Stimulated activated CD8-positive, alpha-beta memory T cell treated with anti-CD3 and anti-CD28 coated beads, Interleukin-7, amount 100 ng/mL, for 1 hour (primary cell): Measurements from ENCODE around the gene RAI1.

ENCODE experiments used
- DNase-seq, 2 donors: peaks; one replicate each; pipeline ENCODE4 v3.0.0-alpha.2; 2020; ENCODE audit warnings: low read depth in 2 of 2

Gene RAI1

DNA sequence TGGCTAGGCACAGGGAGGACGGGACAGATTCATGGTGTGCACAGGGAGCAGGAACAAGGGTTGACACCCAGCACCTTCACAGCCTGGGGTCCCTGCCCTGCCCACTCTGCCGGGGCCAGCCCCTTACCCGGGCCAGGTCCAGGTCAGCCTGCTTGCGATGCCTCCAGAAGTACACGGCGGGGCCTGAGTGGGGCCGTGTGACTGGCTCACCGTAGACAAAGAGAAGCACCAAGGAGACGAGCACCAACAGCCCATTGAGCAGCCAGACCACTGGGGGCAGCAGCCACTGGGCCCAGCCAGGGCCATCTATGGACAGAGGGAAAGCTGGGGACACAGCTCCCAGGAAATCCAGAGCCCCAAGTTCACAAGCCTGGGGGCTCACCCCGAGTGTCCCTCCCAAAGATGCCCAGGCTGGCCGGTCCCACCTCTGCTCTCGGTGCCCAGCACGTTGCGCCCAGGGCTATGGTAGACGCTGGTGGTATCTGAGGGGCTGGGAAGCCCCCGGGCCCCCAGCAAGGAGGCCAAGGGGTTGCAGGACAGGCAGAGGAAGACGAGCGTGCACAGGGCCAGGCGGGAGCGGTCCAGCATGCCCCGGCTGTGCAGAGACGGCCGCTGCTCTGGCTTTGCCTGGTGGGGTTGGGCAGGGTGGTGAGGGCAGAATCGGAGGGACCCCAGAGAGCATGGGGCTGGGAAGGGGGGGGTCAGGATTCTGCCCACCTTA, 135.7 kb downstream of the RAI1 start:
- DNase-seq, result no peak

DNA sequence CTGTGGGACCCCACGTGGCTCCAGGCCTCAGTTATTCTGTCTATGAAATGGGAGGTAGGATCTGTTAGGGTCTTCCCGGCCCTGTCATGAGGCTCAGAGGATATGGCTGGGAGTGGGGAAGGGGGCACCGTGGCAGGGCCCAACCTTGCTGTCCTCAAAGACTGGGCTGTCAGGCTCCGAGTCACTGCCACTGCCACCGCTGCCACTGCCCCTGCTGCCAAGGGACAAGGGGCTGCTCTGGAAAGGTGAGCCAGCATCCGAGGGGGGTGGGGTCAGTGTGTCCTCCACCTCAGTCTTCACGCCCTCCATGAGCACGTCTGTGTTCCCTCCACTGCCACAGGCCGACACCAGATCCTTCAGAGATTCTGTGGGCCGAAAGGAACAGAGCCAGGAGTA, 136.3 kb downstream of the RAI1 start:
- no peak for DNase-seq

DNA sequence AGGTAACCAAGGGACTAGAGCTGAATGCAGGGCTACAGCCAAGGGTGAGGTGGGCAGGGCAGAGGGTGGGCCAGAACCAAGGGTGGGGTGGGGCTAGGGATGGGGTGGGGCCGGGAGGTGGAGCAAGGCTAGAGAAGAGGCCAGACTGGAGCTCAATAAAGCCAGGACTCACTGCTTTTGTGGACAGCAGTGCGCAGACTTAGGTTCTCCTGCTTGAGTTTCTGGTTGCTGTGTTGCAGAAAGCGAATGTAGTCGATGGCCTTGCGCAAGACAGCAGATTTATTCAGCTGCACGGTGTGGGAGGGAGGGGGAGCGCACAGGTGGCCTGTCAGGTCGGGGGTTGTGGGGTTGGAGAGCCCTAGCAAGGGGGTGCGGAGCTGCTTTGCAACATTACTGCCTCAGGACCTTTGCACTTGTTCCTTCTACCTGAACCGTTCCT, 136.8 kb downstream of the RAI1 start:
- no peak for DNase-seq

DNA sequence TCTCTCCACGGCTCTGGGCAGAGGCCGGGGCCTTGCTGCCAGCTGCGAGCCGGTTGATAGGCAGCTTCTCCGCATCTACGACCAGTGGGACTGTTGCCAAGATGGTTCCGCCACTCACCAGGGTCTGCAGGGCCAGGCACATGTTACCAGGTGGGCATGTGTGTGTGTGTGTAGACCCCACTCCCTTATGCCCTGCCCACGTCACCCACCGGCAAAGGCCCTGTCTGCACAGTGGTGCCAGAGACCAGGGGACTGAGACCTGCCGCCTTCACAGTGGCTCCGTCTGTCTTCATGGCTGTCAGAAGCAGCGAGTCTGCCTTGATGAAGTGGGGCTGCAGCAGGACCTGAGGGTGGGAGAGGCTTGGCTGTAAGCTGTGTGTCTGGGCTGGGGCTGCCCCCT, 137.9 kb downstream of the RAI1 start:
- no peak for DNase-seq

DNA sequence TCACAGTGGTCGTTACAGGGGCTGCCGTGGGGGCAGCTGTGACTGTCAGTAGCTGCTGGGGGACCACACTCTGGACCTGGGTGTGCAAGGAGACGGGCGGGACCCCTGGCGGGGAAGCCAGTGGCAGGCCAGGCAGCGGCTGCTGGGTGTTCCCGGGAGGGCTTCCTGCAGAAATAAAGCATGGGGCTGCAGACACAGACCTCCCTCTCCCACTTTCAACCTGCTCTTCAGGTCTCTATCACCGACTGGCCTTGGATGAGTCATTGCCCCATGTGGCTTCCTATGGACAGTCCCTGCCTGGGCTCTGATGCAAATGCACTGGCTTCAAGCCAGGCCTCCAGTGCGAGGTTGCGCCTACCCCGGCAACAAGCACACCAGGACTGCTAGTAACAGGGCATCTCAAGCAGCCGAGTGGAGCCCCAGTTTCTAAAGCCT, 138.3 kb downstream of the RAI1 start:
- no peak for DNase-seq

DNA sequence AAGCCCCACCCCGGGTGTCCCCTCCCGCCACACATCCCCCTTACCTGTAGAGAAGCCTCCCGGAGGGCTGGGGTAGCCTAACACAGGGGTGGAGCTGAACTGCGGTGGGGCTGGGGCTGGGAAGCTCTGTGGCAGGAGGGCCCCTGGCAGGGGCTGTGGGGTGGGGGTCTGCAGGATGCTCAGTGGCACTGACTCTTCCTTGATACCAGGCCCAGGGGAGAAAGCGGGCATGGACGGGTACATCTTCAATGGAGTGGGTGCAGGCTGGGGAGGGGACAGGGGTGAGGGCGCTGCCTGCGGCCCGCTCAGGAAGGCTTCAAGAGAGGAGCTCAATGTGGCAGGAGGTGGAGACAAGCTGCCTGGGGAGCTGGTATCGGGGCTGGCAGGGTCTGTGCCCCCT, 138.8 kb downstream of the RAI1 start:
- DNase-seq, result no peak

DNA sequence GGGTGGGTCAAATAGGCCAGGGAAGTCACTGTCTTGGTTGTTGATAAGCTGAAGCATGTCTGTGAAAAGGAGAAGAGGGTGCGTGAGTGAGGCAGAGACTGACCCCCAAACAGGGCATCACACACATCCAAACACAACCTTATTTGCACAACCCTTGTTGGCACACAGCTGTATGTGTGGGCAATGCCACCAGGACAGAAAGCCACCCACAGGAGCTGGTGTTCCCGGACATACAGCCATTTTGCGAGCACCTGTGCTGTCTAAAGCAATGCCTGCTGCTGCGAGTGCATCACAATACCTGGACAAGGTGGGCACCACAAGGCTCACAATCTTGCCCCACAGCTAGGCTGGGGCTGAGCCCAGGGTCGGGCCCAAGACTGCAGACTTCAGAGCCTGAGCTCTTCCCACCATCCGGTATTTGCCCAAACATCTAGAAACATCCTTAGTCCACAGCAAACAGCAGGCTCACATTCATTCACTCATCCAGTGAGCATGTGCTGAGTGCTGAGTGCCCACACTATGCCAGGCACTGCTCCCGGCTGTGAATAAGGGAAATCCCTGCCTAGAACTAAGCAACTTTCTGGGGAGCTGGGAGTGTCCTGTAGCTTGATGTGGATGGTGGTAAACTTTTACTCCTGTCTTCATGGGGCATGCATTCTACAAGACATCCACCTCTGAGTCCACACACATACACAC, 139.4 kb downstream of the RAI1 start:
- no peak for DNase-seq

DNA sequence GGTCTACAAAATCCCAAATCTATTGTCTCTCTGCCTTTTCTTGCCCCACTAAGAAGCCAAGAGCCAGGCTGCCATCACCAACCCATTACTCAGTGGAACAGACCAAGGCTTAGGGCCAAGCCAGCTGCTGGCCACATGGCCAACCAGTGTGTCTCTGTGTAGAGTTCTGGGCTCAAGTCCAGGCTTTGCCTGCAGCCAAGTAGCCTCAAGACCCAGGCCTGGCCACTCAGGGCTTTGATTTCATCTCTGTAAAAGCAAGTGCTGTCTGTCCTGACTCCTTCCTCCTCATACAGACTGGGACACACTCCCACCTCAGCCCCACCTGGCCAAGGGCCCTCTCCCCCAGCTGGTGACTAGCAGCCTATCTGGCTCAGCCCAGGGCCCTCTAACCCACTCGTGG, 140.9 kb downstream of the RAI1 start:
- no peak for DNase-seq

DNA sequence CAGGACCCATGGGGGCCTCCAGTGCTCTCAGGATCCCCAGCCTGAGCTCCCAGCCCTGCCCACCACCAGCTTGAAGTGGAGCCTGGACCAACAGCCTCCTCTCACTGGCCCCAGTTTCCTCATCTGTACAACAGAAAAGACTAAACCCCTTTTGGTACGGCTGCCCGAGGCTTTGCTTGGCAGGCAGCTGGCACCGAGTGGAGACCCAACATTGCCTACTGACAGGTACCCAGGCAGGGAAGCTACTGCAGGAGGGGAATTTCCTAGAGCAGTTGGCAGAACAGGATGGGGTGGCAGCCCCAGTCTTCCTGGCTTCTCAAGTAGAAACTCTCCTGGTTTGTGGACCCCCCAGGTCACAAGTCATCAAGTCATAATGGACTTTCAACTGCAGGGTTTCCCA, 141.4 kb downstream of the RAI1 start:
- DNase-seq, result no peak

DNA sequence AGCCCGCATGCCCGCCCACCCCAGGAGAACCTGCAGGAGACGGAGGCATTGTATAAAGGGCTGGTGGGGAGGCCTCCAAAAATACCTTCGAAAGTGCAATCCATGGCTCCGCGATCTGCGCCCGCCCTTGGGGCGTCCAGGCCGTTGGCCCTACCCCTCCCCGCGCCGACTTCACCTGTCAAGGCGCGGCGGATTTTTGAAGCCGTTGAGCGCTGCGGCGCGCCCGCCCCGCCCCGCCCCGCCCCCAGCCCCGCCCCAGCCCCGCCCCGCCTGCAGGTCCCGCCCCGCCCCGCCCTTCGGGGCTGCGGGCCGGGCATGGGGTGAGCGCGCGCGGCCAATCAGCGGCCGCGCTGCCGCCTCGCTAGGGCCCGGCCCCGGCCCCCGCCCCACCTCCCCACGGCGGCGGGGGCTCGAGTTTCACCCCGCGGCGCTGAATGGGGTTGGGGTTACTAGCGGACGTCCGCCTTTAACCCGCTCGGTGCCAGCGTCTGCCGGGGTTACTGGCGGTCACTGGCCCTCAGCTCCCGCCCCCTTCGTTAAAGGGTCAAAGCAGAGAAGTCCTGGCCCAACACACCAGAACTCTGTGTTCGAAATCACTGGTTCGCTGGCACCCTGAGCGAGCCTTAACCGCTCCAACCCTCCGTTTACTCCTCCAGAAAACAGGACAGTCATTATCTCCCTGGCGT, 142.3 kb downstream of the RAI1 start:
- DNase-seq, result peak; percentile 40 to 43

DNA sequence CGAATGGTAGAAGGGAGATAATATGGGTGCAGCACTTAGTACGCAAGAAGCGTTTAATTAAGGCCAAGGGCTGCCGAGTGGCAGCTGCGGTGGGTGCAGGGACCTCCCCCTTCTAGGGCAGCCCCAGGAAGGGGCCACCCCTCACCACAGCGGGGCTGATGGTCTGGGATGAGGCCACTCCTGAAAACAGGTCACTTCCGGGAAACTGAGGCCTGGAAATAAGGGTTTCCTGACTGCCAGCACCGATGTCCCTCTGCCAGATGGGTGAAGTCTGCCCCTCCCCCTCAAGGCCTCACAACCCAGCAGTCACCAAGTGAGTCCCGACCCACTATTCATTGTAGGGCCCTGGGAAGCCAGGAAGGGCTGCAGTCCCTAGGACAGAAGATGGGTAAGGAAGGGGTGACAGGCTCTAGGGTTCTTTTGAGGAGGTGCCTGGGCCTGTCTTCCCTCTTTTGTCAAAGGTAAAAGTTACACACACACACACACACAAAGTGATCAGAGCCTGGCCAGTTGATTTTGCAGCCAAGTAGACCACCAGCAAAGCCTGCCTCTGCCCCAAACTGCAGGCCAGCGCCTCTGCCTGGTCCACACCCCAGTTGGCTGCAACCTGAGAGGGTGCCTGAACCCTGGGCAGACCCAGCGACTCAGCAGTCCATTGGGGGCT, 143.0 kb downstream of the RAI1 start:
- DNase-seq, result no peak

DNA sequence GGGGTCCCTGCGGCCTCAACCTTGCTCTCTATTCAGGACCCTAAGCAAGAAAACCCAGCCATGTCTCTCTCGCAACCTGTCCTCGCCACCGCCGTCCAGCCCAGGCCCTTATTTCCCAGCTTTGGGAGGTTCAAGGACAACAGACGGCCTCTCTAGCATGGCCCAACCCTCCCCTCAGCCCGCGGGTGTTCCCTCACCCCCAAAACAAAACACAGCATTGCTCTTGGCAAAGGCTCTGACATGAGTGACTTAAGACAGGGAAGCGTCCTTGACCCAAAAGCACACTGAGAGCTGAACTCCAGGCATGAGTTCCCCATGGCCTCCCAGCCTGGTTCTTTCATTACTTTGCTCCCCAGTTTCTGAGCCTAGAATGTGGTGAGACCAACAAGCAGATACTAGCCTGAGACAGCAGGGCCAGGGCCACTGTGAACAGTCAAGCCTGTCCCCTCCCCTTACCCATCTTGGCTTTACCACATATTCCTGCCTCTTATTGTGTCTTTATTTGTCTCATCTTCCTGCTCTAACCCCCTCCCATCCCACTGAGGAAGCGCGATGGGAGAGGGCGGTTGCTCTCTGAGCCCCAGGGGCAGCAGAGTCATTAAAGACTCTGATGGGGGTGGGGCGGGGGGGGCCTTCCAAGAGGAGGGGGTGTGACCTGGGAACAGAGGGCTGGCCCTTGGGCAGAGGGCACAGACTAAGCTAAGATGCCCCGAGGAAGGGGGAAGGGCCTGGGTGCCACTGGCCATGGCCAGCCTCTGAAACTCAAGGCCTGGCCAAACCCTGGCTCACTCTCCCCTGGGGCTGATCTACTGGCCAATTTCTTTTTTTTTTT, 143.7 kb downstream of the RAI1 start:
- no peak for DNase-seq

DNA sequence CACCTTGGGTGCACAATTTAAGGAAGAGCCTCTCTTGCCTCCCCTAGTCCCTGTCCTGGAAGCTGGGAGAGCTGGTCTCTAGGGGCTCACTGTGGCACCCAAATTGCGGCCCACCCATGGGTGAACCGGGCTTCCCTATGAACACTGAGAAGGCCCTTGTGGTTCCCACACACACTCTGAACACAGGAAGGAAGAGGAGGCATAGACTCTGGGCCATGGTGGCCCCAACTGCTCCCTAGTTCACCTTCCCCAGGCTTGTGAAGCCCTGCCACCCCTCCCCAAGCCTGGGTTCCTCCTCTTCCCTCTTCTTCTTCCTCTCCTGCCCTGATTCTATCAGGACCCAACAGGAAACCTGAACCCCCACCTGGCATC, 145.1 kb downstream of the RAI1 start:
- no peak for DNase-seq

DNA sequence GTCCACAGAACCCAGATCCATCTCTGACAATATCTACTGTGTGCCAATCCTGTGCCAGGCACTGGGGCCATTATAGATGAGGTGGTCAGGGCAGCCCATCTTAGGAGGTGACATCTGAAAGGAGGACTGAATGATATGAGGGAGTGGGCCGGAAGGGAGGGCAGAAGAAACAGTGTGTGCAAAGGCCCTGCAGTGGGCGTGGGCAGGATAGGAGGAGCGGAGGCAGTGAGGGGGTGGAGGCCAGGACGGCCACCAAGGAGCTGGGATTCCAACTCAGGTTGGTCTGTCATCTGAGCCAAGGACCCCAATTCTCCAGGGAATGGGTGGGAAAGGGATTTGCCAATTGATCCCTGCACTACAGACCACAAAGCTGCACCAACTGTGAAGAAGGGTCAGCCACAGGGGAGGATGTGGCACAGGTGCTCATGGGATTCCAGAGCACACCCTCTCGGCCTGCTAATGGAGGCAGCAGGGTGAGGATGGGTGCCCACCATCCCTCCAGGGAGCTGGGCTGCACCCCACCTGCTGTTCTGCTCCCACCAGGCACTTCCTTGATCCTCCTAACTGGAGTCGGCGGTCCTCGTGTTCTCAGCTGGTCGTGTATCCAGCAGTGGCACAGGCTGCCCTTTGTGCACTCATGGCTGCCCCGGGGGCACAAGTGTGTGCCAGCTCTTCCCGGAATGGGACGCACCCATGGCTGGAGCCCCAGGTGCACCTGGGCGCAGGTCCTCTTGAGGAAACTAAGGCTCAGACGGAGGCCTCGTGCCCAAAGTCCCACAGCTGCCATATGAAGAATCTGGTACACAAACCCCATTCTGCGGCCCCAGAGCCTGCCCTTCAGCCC, 145.9 kb downstream of the RAI1 start:
- DNase-seq, result no peak

DNA sequence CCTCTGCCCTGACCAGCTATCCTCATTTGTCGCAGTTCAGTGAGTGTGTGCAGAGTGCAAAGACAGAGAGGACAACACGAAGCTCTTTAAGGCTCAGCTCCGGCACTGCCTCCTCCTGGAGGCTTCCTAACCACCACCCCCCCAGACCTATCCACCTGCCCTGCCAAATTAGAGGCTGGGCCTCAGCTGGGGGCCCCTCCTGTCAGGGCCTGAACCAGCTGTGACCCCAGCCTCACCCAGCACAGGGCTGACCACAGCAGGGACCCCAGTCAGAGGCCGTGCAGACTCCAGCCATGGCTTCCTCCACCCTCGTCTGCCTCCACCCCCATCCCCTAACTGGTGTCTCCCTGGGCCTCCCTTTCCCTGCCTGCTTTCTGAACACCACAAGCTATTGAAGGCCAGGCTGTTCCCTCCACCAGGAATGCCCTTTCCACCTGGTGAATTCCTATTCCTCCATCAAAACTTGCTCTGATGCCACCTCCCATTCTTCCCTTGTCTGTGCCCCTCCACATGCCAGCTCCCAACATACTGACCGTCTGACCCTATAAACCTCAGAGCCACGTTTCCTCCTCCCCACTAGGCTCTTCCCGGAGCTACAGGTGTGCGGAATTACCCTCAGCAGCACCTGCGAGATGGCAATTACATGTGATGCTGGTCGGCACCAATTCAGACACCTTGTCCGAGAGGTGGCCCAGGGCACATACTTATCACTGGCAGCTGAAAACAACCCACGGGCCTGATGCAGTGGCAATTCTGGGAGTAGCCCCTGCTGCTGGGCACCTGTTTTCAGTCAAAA, 146.8 kb downstream of the RAI1 start:
- no peak for DNase-seq

DNA sequence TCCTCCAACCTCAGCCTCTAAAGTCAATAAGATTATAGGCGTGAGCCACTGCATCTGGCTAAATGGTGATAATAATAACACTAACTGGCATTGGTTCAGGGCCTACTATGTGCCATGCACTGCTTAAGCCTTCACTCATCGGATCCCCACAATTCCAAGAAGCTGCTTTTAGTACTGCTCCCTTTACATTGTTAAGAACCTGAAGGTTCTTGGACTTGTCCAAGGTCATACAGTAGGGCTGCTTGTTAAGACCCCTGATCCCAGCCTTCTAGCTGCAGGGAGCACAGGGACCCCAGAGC, 149.0 kb downstream of the RAI1 start:
- DNase-seq, result no peak

DNA sequence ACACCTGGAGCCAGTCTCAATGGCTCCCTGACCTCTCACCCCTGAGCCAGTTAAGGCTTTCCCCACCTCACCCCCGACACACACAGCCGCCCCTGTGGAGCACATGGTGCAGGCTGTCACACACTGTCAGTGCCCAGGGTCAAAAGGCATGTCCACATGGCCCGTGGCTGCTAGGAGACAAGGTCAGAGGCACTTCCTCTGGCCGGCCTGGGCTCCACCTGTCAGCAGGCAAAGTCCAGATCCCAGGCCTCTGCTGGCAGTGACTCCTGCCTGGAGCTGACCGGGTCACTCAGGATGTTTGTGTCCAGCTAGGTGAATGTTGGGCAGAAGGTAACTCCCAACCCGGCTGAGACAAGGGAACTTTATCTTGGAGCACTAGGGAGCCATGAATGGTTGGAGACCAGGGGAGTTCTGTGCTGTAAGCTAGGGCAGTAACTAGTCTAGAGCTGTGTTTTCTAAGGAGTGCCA, 149.5 kb downstream of the RAI1 start:
- DNase-seq, result no peak

DNA sequence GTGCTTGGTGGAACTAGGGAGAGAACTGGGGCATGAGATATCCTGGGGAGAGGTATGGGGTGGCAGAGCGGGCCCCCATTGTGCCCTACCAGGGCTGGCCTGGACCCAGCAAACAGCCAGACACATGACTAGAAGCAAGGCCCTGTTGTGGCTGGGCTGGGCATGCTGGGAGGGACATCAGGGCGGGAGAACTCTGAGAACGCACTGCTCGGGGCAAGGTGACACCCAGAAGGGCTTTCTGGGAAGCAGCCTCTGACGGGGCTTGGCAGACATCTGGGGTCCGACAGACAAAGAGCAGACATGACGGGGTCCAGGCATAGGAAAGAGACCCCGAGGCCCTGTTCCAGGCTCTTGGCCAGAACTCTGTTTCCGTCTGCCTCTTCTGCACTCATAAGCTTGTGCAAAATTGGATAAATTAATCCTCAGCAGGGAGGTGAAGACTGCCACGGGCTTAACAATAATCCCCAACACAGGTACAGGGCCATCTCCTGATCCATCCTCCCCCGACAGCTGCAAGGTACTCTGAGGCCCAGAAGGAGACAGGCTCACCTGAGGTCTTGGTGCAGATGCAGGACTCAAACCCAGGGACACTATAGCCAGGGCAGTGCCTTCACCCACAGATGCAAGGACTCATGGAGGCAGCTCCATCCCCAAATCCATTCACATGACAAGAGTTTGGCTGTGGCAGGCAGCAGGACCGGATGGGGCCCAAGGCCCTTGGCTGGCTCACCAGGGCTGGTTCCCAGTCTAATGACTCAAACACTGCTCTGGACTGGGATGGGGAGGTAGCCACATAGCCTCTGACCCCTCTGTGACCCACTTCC, 150.2 kb downstream of the RAI1 start:
- DNase-seq, result no peak

DNA sequence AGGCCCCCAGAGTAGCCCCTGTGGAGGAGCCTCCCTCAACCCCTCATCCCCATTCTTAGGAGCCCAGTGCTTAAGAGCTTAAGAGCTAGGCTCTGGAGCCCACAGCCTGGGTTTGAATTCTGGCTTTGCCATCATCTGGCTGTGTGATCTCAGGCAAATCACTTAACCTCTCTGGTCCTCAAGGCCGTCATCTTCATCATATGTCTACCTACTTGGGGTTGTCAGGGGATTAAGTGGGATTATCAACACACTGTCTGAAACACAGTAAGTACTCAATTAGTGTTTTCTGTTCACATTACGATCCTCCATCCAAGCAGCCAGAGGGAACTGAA, 150.7 kb downstream of the RAI1 start:
- no peak for DNase-seq
